ENCODE measurements around the gene RAB6B.

Gene RAB6B

DNA sequence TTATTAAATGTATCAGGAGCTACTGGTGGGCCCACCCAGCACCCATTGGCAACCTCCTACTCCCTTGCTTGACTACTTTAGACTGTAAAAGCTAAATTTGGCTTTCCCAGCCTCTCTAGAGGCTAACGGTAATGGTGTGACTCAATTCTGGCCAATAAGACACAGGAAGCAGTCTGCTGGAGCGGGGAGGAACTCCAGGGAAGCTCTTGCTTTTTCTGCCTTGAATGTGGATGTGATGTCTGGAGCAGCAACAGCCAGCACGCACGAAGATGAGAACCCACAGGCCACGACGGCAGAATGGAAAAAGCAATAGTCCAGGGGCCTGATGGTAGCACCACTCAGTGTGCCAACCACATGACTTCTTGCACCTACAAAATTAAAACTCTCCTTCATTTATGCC lies 39.9 kb downstream of the RAB6B start:
- no peak for DNase-seq

DNA sequence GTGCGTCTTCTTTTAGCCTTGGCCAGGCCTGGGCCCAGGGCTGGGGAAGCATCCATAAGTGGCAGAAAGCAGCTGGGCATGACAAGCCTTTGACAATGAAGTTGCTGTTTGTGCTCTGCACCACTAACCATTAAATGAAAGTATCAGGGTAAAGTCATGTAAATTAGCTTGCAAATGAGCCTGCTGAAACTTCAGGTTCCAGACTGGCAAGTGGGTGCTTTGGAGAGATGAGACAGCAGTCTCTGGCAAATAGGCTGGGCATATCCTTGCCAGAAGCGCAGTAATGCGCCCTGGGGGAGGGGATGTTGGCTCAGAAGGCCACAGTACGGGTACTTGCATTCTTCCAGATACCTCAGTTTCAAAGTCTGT lies 40.7 kb downstream of the RAB6B start:
- no peak for DNase-seq

DNA sequence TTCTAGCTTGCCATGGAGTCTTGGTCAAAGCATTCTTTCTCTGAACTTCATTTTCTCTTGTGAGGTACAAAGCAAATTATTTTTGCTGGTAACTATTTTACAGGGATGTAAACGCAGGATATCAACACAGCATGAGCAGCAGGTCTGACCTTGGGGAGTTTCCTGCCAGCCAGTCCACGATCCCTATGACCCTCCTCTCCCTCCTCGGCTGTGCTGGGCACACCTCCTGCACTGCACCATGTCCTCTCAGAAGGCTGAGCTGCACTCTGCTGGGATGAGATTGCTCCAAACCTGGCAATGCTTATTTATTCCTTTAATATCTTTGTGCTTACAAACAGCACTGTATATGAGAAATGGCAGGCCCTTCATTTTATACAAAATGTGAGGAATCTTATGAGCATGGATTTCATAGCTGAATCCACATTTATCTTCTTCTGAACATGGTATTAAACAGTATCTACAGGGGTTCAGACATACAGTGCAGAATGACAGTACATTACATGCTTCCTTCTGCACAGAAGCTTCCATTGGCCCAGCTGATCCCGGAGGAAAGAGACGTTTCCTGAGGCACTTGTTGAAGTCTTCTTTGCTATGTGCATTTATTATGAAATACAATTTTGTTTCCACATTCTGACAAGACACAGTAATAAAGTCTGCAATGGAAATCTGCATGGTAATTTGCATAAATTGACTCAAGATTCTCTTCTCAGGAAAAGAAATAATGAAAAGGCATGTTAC lies 41.2 kb downstream of the RAB6B start:
- no peak for DNase-seq

DNA sequence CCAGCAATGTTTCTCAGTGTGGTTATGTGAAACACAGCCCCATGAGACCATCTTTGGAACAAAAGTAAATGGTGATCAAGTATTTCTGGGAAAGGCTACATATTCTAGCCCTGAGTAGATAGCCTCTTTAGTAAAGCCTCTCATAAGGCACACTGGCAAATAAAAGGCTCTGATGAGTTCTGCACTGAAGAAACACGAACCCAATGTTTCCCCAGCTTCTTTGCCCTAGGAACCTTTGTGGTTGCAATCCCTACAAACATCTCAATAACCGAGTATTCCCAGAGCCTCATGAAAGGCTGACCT lies 41.8 kb downstream of the RAB6B start:
- DNase-seq: no peak

DNA sequence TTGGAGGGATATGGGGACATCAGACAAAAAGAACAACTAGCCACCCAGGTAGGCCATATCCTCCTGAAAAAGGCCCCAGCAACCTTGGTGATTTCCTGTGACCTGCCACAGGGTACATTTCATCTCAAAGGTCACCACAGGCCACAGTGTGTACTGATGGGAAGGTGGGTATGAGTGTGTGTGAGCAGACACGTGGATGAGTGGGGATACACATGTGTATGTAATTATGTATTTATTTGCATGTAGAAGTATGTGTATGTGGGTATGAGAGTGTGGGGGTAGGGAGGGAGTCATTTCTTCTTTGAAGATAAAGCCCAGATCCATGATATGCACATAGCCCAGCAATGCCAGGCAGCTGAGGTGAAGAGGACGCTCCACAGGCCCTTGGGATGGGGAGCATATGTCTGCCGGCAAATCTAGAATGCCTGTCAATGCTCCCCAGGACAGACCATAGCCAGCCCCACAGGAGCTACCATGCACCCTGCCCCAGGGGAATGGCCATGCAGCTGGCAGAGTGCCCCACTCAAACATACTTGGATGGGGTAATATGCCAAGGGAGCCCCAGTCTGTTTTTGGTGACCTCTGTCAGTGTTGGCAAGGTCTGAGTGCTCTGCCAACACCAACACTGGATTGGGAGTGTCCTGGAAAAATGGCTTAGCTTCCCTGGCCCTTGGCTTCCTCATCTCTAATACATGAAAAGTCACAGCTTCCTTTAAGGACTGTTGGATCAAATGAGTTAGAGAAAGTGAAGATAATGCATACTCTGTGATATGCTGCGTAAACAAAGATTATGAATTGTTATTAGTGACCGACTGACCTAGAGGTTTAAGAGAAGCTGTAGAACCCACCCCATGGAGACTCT lies 42.4 kb downstream of the RAB6B start:
- DNase-seq: no peak

DNA sequence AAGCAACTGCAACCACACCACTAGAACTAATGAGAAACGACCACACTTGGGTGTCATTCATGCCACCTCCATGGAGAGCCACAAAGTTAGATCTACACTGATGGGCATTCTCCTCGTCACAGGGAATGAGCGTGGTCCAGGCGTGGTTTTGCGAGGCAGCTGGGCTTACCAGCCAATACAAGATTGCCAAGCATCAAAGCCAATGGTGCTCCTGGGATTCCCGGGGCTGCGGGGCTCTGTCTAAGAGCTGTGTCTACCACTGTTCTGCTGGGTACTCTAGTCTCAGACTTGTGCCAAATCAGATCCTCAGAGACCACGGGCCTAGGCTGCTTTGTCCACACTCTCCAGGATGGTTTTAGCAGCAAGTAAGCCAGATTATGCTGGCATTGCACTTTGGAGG lies 43.8 kb downstream of the RAB6B start:
- DNase-seq: no peak

DNA sequence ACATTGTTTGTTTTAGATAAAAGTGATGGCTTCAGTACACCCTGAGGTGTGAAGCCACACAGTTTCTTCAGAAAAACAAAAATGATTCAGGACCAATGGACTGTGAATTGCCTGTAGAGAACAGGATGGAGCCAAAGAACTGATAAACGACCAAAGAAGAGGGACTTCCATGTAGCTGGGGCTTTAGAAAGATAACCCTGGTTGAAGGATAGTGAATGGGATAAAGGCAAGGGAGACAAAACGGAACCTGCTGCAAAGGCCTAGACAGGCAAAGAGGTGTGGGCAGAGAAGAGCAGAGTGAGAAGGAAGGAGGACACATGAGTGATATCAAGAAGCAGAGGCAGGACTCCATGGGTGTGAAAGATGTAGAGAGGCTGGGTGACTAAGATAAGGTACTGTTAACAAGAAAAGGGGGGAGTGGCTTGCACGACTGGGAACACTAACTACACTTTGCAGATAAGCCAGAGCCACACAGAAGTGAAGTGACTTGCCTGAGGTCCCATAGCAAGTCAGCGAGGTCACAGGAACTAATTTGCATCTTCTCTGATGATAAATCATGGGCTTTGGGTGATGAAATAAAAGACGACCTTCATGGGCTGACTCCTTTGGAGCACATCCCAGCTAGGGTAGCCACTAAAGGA lies 44.3 kb downstream of the RAB6B start:
- no peak for DNase-seq

DNA sequence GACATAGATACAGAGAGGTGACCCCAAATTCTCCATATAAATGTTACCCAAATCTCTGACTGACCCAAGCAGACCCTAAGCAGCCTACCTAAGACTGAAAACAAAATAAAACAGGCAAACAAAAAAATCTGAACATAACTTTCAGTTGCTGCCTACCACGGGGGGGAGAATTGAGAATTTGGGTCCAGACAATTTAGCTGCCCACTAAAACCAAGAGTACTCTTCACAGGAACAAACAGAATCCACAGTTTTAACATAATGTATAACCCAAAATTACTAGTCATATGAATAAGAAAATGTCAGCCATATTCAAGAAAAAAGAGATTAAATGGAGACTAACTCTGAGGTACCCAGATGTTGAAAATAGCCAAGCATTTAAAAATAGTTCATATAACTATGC lies 45.6 kb downstream of the RAB6B start:
- DNase-seq: no peak

DNA sequence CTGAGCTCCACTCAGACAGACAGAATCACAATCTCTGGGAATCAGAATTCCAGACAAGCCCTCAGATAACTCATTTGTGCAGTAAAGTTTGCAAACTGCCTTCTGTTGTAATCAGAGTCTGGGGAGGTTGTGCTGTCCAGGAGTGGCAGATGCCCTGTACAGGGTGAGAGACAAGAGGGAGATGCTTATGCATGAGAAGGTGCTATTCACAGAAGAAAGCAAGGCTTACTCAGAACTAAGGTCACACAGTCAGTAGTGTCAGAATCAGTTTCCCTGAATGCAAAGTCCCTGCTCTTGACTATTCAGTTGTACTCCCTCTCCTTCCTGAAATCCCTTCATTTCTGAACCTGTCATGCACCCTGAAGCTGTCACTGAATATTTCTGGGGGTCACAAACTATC lies 46.3 kb downstream of the RAB6B start:
- no peak for DNase-seq

DNA sequence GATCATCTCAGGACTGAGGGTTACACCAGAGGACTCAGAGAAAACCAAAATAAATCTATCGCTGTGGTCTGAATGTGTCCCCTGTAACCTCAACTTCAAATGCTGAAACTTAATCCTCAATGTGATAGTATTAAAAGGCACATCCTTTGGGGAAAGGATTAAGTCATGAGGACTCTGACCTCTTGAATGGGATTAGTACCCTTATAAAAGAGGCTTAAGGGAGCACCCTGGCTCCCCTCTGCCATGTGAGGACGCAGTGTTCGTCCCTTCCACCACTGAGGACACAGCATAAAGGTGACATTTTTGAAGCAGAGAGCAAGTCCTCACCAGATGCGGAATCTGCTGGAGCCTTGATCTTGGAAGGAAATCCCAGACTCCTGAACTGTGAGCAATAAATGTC lies 50.6 kb downstream of the RAB6B start:
- DNase-seq: no peak

DNA sequence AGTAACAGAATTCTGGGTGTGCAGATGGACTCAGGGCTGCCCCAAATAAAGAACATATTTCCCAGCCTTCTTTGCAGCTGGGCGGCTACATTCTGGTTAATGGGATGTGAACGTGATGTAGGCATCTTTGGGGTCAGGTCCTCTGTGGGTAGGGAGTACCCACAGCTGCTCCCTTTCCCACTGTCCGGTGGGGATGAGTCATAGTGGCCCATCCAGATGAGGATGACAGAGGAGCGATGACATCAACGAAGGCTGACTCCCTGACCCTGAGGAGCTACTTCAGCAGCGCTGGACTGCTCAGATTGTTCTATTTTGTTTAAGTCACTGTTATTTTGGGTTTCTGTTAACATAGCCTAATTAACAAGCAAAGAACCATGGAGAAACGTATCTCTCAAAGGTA lies 52.0 kb downstream of the RAB6B start:
- no peak for DNase-seq

DNA sequence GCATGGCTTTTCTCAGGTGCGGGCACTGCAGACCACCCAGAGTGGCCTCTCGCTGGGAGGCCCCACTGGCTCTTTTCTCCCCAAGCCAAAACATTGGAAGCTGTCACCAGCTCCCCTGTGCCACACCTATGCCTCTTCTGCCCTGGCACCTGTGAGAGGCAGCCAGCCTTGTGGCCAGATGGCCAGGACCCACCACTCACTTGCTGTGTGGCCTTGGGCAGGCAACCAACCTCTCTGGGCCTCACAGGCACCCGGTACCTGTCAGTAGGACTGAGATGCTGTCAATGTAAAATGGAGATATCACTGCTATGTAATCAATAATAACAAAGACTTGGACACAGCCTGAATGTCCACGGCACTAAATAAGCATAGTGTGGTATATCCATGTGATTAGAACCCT lies 53.5 kb downstream of the RAB6B start:
- DNase-seq: no peak

DNA sequence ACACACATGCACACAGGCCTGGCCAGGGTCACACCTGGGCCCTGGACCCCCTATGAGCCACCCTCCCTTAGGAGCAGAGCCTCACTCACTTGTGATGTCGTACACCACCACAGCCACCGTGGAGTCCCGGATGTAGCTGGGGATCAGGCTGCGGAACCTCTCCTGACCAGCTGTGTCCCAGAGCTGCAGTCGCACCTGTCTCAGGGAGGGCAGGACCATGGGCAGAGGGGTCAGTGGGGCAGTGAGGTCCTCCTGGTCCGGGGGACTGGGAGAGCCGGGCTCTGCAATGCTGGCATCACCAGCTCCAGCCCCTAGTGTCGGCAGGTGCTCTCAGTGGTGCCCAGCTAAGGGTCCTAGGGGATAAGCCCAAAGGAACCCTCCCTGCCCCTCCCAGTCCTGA lies 54.5 kb downstream of the RAB6B start:
- no peak for DNase-seq

DNA sequence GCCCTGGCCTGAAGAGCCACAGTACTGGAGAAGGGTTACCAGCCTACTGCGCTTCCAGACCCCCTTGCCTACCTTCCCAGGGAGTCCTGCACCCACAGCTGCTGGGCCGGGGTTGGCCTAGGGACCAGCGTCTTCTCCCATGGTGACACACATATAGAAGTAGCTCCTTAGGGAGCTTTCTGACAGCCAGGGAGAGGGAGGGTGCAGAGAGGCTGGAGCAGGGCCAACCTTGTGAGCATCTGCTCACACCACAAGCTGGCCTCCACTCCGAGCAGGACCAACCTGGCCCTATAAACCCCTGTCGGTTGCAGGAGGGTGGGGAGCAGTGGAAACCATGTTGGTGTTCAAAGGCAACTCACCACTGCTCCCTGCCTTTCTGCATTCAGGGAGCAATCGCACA lies 54.9 kb downstream of the RAB6B start:
- no peak for DNase-seq

DNA sequence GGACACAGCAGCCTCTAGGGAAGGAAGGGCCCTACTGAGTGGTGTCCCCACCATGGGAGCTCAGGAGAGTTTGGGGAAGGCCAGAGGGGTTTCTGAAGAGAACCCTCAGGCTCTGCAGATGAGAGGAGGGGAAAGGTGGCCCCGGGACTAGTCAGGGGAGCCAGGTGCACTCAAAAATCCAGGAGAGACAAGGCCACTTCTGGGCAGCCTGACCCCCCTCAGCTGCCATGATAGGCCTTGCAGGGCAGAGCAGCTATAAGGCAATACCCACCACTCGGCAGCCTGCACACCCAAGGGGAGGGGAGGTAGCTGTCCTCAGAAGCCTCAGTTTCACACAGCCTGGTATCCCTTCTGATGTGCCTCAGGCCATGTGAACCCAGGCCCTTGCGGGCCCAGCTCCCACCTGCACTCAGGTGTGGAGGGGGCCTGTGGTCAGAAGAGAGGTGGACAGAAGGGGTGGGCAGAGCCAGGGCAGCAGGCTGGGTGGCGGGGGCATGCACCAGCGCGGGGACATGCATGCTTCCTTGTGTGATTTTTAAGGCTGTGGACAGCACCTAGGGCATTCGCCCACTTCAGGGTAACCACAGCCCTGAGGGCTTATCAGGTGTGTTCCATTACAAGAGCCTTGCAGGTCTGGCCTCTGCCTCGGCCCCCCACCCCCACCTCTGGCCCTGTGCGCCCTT lies 55.5 kb downstream of the RAB6B start:
- no peak for DNase-seq

DNA sequence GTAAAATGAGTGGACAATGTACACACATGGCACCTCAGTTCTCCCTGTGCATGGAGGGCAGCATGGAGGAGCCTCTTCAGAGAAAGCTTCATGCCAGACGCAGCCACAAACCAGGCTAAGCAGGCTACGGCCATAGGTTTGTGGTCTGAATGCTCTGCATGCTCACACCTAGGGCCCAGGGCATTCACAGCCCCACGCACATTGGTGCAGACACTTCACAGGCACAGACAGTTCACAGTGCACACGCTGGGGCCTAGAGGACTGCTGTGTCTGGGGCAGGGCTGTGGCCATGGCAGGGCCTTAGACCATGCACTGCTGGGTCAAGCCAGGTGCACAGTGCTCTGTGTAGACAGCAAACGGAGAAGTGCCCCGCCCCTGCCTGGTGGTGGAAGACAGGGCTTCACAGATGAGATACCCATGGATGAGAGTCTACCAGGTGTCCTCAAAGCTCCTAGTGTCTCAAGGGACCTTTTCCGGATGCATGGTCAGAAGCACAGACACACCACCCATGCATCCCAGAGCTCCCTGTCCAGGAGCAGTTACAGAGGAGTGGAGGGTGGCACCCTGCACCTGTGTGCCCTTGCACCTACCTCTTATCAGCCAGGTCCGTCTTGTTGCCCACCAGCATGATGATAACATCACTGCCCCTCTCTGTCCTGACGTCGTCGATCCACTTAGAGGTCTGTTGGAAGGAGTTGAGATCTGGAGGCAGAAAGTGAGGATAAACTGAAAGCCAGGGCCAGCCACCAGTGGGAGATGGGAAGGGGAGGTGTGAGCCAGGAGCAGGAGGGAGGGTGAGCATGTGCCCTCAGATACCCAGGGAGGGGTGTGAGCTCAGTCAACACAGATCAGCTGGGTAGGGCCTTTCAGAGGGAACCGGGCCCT lies 56.5 kb downstream of the RAB6B start:
- DNase-seq: no peak

DNA sequence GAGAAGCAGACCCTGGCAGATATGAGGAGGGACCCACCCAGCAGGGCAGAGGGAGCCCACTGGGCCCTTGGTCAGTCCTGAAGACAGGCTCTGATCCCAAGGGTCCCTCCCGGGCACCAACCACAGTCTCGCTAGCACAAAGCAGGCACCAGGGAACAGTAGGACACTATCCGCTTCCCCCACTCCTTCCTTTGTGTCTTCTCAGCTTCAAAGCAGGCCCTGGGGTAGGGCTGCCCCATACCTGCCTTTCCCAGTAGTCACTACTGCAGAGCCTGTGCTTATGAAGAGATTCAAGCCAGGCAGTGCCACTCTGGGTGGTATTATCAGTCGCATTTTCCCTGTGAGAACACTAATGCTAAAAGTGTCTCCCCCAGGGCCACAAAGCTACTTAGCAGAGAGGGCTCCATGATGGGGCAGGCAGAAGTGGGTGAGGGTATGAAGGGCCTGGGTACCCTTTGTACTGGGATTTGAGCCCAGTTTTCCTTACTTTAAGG lies 57.3 kb downstream of the RAB6B start:
- DNase-seq: no peak

DNA sequence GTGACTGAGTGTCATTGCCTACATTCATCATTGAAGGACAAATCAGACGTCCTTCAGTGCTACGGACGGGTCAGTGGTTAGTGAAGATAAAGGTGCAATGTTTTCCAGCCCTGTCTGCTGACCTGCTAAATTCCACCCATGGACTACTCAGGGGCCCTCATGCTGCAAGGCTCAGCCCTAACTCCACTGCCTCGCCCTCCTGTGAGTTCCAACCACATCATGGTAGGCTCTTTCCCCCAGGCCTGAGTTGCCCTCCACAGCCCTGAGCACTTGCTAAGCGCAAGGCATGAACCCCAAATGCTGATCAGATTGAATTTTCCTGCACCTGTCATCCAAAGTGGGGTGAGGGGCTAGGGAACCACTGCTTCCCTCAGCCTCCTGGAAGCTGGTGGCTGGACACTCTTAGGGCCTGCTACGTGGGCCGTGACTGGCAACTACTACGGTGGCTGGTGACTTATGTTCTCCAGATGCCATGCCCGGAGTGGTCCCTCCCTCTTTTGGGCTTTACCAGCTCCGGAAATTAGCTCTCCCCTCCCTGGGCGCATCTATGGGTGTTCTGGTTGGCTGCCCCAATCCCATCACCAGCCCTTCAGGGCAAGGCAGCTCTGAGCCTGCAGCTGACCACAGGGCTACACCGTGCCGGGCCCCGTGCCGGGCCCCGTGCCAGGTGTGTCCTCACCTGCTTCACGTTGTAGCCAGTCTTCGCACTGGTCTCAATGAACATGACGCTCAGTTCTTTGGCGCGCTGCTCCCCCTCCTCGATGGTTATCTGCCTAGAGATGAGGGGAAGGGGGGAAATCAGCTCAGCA lies 58.0 kb downstream of the RAB6B start:
- DNase-seq: no peak

DNA sequence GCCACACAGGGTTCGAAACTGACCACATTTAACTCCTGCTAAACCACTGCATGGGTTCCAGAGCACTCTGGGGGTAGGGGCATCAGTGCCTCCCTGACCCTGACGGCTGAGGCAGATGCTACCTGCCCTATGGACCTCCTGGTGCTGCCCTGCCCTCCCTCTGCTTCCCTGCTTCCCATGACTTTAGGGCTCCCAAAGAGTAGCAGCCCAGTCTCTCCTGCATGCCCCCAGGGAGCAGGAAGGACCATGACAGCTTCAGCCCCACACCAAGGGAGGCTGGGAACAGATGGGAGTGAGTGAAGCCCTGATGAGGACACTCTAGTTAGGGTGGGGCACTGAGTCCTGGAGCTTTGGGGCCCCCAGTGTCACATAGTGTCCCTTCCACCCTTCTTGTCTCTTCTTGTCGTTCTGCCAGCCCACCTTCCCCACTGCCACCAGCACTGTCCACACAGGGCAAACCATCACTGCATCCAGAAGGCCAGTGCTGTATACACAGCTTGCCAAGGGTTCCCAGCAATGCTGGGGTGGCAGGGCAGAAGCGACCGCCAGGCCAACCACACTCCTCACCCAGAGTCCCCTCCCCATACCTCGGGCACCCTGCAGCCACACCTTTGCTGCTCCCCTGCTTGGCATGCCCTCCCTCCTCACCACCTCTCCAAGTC lies 59.1 kb downstream of the RAB6B start:
- DNase-seq: no peak

DNA sequence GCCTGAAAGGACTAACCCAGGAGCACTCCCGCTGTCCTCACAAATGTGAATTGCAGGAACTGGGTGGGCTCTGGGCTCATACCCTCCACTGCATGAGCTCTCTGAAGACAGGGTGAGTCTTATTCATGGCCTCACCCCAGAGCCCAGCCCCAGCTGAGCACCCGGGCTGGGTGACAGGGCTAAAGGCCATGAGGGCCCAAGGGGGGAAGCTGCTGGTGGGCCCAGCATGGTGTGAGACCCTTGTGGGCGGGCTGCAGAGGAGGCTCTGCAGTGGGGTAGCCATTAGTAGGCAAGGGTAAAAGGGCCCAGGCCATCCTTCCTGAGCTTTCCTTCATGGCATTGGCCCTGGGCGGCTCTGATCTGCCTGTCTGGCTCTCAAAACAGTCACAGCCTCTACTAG lies 59.7 kb downstream of the RAB6B start:
- DNase-seq: no peak

DNA sequence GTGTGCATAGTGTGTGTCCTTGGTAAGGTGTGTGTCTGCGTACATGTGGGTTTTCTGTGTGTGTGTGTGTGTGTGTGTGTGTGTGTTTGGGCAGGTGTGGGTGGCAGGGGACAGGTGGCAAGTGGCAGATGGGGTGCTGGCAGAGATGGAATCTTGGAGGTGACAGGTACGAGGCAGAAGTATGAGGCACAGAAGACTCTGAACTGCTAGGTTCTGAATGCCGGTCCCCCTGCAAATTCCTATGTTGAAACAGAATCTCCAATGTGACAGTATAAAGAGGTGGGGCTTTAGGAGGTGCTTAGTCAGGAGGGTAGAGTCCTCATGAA lies 60.3 kb downstream of the RAB6B start:
- no peak for DNase-seq
